ENCODE data around the gene HTR1B.

DNA sequence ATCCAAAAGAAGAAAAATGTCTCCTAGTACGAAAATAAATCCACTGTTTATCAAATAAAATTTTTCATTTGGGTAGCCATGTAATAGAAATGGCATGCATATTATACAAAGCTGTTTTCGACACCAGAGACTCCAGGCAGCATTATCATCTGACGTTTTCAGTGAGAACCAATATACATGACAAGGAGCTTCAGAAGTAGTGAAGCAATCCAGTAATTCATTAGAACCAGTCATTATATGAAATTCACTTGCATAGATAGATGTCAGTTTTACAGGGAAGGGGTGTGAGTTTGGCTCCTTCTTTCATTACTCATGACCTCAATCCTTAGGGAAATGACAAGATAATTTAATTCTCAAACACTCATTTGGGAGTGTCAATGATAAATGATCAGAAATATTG lies 14.7 kb downstream of the HTR1B start:
- TF ChIP-seq POLR2A (IDR thresholded peaks at IDR 0.05) = no peak
- TF ChIP-seq, protein P1, sequence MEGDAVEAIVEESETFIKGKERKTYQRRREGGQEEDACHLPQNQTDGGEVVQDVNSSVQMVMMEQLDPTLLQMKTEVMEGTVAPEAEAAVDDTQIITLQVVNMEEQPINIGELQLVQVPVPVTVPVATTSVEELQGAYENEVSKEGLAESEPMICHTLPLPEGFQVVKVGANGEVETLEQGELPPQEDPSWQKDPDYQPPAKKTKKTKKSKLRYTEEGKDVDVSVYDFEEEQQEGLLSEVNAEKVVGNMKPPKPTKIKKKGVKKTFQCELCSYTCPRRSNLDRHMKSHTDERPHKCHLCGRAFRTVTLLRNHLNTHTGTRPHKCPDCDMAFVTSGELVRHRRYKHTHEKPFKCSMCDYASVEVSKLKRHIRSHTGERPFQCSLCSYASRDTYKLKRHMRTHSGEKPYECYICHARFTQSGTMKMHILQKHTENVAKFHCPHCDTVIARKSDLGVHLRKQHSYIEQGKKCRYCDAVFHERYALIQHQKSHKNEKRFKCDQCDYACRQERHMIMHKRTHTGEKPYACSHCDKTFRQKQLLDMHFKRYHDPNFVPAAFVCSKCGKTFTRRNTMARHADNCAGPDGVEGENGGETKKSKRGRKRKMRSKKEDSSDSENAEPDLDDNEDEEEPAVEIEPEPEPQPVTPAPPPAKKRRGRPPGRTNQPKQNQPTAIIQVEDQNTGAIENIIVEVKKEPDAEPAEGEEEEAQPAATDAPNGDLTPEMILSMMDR (IDR thresholded peaks at IDR 0.05) = no peak

Data from adrenal gland (tissue), 5 donors.